ENCODE data around the gene ITGA6. TPM values are rescaled to one million over a fixed set of nuclear protein-coding genes. Genes with fewer than 3 reads are reported as not detected.

ITGA6 gene
- total RNA-seq, 1 donor from 2014 or later = 26.1 TPM

GRCh38 chr2:172394002-172394401 lies 33.4 kb upstream of the ITGA6 start:
- H3K4me1 Mint-ChIP-seq (ENCODE audit: unreplicated experiment) = no peaks in the 10 kb centered on the region
- DNase-seq (ENCODE audit: extremely low spot score, unreplicated experiment) = no peak
- H3K4me3 Mint-ChIP-seq = no peak overlapping the region
- no peak overlapping the region for H3K27ac Mint-ChIP-seq
- H3K27me3 Mint-ChIP-seq = peaks cover 5% of the 10 kb centered on the region
- H3K36me3 Mint-ChIP-seq = no peaks in the 10 kb centered on the region
- H3K9me3 Mint-ChIP-seq = no peaks in the 10 kb centered on the region
- TF ChIP-seq, protein P1, sequence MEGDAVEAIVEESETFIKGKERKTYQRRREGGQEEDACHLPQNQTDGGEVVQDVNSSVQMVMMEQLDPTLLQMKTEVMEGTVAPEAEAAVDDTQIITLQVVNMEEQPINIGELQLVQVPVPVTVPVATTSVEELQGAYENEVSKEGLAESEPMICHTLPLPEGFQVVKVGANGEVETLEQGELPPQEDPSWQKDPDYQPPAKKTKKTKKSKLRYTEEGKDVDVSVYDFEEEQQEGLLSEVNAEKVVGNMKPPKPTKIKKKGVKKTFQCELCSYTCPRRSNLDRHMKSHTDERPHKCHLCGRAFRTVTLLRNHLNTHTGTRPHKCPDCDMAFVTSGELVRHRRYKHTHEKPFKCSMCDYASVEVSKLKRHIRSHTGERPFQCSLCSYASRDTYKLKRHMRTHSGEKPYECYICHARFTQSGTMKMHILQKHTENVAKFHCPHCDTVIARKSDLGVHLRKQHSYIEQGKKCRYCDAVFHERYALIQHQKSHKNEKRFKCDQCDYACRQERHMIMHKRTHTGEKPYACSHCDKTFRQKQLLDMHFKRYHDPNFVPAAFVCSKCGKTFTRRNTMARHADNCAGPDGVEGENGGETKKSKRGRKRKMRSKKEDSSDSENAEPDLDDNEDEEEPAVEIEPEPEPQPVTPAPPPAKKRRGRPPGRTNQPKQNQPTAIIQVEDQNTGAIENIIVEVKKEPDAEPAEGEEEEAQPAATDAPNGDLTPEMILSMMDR (conservative IDR thresholded peaks at IDR 0.05) = no peak

DNA sequence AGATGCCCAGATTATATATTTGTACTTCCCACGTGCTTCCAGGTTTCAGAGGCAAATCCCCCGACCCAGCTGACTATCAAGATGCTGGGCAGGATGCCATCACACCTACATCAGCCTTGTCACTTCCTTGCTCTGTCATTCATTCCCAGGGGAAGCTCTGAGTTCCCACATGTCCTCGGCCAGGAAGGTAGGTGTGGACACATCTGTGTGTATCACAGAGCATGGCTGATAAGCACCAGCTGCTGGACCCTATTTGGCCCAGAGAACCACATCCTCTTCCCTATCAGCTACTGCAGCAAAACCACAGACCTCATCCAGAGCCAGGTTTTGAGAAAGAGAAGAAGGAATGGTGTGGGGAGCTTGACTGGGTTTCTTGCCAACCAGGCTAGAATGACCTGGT lies 31.9 kb upstream of the ITGA6 start:
- DNase-seq (ENCODE audit: extremely low spot score, unreplicated experiment) = no peak
- TF ChIP-seq, protein P1 (conservative IDR thresholded peaks at IDR 0.05) = no peak

DNA sequence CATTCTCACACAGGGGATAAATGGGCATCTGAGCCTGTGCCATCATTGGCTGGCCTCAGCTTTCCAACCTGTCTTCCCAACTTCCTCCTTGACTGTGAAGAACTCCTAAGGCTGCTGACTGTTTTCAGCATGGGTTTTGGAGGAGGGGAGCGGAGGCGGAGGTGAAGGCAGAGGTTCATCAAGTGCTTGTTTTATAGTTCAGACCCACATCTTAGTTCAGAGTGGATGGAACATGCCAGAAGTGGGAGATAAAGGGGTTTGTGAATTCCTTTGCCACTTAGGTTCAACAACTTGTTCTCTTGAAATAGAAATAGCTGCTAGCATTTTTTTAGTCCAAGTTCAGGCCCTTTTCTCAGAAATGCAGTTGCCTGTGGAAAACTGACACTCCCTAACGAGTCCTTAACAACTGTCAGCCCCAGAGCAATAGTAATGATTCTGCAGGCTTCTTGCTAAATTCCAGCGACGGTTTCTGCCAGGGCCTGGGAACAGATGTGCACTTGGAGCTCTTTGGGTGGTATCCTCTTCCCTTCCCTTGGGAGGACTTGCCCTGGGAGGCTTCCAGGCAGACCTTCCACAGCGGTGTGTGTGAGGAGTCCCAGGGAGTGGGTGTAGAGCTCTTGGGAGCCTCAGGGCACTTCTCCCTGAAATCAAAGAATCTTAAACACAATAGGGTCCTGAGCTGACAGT lies 30.1 kb upstream of the ITGA6 start:
- TF ChIP-seq, protein P1 (conservative IDR thresholded peaks at IDR 0.05) = no peak

More for the DNA sequence above, 31.9 kb upstream of the ITGA6 start:
- H3K27me3 Mint-ChIP-seq = peaks cover 5% of the 10 kb centered on the region
- no peak overlapping the region for H3K4me3 Mint-ChIP-seq
- no peak overlapping the region for H3K27ac Mint-ChIP-seq
- no peaks in the 10 kb centered on the region for H3K4me1 Mint-ChIP-seq (ENCODE audit: unreplicated experiment)
- H3K9me3 Mint-ChIP-seq = no peaks in the 10 kb centered on the region
- H3K36me3 Mint-ChIP-seq = no peaks in the 10 kb centered on the region

GRCh38 chr2:172398440-172398839 lies 28.9 kb upstream of the ITGA6 start:
- no peaks in the 10 kb centered on the region for H3K36me3 Mint-ChIP-seq
- TF ChIP-seq, protein P1 (conservative IDR thresholded peaks at IDR 0.05) = no peak
- H3K4me3 Mint-ChIP-seq = no peak overlapping the region
- no peak for DNase-seq (ENCODE audit: extremely low spot score, unreplicated experiment)
- H3K27ac Mint-ChIP-seq = no peak overlapping the region
- H3K4me1 Mint-ChIP-seq (ENCODE audit: unreplicated experiment) = no peaks in the 10 kb centered on the region
- no peaks in the 10 kb centered on the region for H3K9me3 Mint-ChIP-seq
- H3K27me3 Mint-ChIP-seq = peaks cover 5% of the 10 kb centered on the region

More for the DNA sequence above, 30.1 kb upstream of the ITGA6 start:
- Mint-ChIP-seq H3K4me3 (no peak overlapping the region), H3K4me1 (ENCODE audit: unreplicated experiment) (no peaks in the 10 kb centered on the region), H3K9me3 (no peaks in the 10 kb centered on the region), H3K27me3 (peaks cover 5% of the 10 kb centered on the region), H3K36me3 (no peaks in the 10 kb centered on the region), H3K27ac (no peak overlapping the region)
- no peak for DNase-seq (ENCODE audit: extremely low spot score, unreplicated experiment)

GRCh38 chr2:172399765-172400164 lies 27.6 kb upstream of the ITGA6 start:
- no peaks in the 10 kb centered on the region for H3K9me3 Mint-ChIP-seq
- H3K27ac Mint-ChIP-seq = no peak overlapping the region
- DNase-seq (ENCODE audit: extremely low spot score, unreplicated experiment) = no peak
- H3K4me3 Mint-ChIP-seq = no peak overlapping the region
- peaks cover 3% of the 10 kb centered on the region for H3K4me1 Mint-ChIP-seq (ENCODE audit: unreplicated experiment)
- peaks cover 5% of the 10 kb centered on the region for H3K27me3 Mint-ChIP-seq
- TF ChIP-seq, protein P1 (conservative IDR thresholded peaks at IDR 0.05) = no peak
- H3K36me3 Mint-ChIP-seq = no peaks in the 10 kb centered on the region
